GM18861 (cell line): ENCODE results near the gene SIPA1L3.

ENCODE experiments used
- ATAC-seq: cut with Tn5 transposase; IDR thresholded peaks from one replicate; pipeline ENCODE4 v1.9.1; 2021; ENCODE audit not compliant: unreplicated experiment

Gene SIPA1L3

DNA sequence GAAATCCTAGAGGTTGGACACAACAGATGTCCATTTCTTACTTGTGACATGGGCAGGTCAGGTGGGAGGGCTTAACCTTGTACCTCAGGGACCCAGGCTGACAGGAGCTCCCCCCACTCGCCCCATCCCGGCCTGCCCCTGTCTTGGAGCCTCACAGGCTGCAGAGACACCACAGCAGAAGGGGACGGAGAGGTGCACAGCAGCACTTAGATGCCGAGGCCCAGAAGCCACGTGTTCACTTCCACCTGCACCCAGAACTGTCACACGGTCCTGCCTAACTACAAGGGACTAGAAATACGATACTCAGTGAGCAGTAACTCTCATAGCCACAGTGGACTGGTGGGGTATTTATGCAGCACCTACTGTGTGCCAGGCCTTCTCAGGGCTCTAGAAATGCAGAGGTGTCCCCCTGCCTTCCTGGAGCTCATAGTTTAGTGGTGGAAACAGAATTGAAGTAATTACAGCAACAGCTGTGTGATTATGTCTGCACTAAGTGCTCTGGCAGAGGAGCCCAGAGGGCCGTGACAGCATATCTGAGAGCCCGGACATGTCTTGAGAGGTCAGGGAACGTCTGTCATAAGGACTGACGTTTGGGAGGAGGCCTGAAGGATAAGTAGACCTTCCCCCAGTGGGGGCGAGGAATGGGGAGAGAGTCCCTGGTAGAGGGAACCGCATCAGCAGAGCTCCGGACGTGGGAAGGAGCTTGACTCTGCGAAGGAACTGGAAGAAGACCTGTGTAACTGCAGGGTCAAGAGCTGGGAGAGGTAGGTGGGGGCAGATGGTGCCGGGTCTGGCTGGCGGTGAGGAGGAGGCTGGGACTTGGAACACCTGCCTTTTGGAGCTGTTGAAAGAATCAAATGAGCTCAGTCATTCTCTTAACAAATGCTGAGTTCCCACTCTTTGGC, 130.0 kb downstream of the SIPA1L3 start:
- ATAC-seq, result no peak

DNA sequence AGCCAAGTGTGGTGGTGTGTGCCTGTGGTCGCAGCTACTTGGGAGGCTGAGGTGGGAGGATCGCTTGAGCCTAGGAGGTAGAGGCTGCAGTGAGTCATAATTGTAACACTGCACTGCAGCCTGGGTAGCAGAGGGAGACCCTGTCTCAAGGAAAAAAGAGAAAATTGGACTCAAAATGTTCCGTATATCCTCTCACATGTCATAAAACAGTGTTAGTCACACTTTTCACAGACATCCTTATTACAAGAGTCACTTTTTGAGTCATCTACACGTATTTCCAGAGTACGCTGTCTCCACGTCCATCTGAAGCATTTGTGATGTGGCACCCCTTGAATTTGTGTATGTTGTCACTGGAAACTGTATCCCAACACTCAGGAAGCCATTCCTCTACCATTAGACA, 133.0 kb downstream of the SIPA1L3 start:
- ATAC-seq, result no peak

DNA sequence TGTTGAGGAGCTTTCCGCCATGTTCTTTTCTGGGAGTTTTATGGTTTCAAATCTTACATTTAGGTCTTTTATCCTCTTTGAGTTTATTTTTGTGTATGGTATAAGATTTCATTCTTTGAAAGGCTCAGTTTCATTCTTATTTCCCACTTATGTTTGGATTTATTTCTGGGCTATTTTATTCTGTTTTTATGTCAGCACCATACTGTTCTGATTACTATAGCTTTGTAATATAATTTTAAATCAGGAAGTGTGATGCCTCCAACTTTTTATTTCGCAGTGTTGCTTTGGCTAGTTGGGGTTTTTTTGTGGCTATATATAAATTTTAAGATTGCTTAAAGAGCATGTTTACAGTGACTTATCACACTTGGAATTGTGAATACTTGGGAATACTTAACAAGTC, 135.1 kb downstream of the SIPA1L3 start:
- ATAC-seq, result no peak

DNA sequence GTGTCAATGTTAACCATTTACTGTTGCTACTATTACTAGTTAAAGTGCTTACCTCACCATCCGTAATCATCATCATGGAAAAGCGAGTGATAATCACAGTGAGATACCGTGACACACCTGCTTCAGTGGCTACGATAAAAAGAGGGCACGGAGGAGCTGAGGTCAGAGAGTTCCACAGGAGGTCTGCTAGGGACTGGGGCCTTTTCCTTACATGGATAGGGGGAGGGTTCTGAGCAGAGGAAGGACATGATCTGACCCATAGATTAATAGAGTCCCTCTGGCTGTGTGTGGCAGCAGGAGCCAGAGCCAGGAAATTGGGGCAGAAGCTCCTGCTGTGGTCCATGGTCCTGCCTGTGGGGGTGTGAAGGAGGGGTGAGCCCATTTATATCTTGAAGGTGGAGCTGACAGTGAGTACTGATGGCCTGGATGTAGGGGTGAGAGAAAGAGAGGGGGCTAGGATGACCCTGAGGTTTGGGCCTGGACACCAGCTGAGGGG, 136.7 kb downstream of the SIPA1L3 start:
- ATAC-seq, result no peak

DNA sequence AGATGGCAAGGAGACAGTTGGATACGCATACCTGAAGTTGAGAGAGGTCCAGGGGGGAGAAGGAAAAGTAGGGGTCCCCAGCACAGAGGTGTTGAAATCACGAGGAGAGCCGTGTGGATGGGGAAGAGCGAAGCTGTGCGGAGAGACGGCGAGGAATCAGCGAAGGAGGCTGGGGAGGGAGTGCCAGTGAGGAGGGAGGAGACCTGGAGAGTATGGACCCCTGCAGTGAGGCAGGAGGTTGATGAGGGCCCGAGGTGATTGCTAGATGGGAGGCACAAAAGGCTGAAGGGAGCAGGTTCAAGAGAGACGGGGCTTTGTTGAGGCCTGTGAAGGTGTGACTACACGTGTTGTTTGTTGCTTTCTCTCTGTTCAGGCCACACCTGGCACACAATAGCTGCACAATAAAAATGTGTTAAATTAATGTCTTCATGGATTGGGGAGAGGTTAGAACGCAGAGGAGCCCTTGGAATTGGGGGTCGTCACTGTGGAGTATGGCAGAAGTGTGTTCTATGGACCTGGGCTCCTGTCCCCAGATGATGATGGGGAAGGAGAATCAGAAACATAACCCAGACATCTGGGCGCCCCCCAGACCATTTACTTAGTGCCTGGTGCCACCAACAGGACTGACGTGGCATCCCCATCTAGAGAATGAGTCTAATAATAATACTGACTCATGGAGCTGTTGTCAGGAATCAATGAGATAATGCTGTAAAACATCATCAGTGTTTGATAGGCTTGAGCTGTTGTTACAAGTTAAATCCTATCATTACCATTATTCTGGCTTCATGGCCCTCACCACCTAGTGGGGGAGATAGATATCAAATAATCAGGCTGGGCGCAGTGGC, 137.5 kb downstream of the SIPA1L3 start:
- ATAC-seq, result no peak

DNA sequence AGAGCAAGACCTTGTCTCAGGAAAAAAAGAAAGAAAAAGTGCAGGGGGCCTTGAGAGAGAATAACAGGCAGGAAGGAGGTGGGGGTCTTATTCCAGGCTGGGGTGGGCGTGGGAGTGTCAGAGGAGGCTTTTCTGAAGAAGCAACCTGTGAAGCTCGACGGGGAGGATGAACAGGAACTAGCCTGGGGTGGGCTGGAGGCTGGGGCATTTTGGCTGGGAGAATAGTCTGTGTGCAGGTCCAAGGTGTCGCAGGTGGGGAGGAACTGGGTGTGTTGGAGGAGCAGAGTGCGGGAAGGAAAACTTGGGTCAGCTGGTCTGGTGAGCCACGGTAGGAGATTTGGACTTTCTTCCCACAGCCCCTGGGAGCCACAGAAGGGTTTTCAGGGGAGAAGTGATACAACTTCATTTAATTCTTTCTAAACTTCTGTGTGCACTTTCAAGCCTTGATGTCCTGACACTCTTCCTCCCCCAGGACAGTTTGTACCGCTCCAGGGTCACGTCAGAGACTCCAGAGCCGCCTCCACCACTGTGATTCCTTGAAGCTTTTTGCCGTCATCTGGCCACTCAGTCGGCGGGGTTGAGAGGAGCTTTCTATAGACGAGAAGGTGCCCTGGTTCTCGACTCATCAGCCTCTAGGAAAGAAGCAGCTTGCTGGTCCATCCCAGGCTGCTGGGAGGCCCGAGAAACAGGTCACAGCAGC, 138.7 kb downstream of the SIPA1L3 start:
- no peak for ATAC-seq

DNA sequence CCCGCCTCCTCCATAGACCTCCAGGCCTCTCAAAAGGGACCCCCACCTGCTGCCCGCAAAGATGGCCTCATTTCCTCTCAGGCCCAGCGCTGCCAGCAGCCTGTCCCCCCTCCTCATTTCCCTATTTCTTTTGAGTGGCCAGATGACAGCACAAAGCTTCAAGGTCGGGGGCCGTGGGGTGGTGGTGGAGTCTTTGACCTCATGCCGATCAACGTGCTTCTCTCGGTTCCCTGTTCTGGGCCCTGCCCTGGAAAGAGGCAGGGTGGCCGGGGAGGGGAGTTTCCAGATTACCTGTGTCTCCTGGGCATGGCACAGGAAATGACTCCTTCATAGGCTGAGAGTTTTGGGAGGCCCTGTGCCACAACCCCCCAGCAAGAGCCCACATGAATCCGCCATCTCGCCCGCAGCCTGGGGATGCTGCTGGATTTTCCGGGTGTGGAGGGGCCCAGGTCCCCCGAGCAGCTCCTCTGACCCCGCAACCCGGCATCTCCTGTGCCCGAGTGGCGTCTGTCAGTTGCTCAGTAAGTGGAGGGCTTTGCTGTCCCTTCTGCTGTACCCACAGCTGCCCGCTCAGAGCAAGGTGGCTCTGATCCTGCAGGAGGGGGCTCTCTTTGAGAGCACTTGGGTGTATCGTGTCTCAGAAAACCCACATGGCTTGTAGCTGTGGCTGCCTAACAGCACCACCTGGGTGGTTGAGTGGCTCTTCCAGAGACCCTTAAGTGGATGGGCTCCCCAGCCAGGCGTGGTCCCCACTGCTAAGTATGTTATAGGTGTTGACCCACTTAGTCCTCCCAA, 139.4 kb downstream of the SIPA1L3 start:
- ATAC-seq, result no peak

DNA sequence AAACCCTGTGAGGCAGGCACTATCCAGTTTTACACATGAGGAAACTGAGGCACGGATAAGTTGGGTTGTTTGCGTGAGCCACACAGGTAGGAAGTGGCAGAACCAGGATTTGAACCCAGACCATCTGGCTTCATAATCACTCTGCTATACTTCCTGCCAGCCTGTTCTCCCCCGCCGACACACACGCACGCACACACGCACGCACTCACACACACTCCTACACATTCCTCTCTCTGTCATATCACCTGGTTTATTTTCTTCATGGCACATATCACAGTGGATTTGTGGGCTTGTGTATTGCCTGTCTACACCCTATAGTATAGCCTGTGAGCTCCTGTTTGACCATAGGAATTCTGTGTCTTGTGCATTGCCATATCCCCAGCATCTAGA, 140.0 kb downstream of the SIPA1L3 start:
- ATAC-seq, result no peak

DNA sequence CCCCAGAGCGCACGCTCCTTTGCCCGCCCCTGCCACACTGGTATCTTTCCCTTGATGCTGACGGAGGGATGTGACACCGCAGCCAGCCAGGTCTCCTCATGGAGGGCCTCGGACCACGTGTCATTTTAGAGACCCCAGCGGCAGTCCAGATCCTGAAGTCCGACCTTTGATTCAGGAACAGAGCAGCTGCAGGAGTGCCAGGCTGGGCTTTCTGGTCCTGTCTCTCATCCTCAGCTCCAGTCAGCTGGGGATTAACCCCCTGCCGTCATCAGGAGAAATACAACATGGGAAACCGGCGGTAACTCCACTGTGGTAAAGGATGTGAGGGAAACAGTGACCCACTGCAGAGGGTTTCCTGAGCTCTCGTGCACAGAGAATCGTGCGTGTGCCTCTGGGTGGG, 140.6 kb downstream of the SIPA1L3 start:
- ATAC-seq, result no peak

DNA sequence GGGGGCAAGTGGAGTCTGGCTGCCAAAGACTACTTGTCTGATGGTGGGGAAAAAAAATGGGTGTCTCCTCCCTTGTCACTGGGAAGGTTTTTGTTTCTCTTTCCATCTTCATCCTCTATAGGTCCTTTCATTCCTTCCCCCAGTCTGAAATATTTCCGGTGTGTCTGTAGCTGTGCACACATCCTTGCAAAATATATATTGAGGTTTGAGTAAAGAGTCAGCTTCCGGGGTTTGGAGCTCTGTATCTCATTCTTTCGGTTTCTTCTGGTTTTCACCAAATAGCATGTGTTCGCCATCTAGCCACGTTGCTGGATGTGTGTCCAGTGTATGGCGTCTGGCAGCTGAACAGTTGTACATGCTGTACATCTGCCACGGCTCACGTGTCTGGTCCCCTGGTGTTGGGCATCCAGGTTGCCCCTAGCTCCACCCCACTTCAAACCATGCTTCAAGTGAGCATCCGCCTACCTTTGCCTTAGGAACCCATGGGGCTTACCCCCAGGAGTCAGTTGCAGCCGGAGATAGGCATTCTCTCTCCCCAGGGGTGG, 142.2 kb downstream of the SIPA1L3 start:
- peak; percentile 35 for ATAC-seq

DNA sequence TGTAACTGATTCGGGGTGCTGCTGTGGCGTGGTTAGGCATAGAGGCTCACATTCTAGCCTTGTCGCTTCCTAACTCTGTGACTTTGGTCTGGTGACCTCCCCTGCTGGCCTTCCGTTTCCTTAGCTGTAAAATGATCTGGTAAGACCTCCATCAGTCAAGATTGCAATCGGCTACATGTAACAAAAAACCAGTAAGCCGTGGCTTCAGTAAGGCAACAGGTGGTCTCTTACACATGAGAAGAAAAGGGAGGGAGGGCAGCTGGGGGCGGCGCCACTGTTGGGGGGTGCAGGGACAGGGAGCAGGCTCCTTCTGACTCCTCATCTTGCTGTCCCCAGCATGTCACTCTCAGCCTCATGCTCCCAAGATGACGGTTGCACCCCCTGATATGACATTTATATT, 148.0 kb downstream of the SIPA1L3 start:
- ATAC-seq, result no peak

DNA sequence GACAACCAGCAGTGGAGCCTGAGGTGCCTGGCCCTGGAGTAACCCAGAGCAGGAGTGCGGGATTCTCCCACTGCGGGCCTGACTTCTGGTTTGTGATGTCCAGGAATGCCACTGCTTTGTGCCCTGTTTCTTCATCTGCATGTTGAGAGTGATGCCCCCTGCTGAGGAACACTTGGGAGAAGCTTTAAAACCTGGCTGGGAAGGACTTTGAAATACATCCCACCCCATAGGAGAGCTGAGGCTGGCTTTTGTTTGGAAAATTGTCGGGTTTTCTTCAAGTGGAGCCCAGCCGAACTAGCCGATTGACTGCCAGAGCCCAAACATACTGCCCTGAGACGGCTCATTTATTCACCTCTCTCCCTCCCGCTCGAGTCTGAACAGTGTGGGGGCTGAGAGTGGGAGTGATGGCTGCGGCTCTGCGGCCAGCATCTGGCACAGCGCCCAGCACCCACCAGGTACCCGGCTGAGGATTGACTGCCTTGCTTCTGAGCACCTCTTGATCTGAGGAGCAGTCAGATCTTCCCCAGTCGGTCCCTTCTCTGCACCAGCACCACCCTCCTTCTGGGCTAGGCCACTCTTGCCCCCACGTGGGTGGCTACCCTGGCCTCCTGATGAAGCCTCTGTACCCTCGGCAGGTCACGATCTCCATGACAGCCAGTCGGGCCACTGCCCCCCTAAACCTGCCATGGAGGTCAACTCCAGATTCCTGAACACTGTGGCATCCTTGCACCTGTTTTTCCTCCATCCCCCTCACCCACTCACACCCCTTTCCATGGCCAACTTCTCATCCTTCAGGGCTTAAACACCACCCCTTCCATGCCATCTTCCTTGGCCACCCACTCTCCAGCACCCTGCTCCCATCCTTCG, 148.9 kb downstream of the SIPA1L3 start:
- no peak for ATAC-seq

DNA sequence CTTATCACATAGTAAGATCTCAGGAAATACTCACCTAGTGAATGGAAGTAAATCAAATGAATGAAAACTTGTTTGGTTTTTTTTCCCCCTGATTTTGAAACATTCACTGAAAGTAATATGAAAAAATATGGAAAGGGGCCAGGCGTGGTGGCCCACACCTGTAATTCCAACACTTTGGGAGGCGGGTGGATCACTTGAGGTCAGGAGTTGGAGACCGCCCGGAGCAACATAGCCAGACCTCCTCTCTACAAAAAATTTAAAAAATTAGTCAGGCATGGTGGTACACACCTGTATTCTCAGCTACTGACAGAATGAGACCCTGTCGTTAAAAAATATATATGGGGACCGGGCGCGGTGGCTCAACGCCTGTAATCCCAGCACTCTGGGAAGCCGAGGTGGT, 149.6 kb downstream of the SIPA1L3 start:
- no peak for ATAC-seq

DNA sequence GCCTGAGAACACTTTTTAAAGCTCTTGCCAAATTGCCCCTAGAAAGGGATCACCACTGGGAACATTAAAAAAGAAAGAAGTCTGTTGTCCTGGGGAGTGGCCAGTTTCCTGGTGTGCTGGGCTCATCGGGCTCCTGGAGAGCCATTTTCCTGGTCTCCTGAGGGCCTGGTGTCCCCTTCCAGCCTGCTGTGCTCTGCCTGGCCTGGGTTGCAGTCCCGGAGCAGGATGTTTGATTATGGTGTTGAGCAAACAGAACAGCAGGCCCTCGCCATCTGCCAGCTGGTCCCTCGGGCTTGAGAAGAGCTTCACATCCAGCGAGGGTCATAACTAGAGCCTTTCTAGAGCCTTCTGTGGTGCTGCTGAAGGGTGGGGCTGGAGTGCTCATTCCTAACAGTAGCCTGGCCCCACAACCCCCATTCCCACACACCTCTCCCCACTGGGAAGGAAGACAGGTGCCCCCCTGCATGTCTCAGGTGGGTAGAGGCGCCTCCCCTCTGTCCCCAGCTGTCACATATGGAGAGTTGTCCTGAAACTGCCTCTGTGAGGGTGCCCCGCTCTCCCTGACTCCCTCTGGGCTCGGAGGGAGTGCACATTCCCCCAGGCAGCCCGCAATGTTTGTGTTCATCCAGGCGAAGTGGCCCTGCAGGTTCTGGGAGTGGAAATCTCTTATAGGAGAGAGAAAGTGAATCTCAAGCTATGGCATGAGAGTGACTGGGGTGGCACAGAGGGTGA, 151.1 kb downstream of the SIPA1L3 start:
- no peak for ATAC-seq

DNA sequence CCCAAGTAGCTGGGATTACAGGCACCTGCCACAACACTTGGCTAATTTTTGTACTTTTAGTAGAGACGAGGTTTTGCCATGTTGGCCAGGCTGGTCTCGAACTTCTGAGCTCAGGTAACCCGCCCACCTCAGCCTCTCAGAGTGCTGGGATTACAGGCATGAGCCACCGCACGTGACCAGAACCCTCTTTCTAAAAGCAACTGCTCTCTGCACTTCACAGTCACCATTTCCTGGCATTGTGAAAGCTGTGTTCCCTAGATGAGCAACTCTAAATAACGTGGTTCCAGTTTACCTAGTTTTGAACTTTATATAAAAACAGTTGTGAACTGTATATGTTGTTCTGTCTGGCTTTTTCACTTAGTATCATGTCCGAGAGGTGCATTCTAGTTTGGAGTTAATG, 152.9 kb downstream of the SIPA1L3 start:
- no peak for ATAC-seq

DNA sequence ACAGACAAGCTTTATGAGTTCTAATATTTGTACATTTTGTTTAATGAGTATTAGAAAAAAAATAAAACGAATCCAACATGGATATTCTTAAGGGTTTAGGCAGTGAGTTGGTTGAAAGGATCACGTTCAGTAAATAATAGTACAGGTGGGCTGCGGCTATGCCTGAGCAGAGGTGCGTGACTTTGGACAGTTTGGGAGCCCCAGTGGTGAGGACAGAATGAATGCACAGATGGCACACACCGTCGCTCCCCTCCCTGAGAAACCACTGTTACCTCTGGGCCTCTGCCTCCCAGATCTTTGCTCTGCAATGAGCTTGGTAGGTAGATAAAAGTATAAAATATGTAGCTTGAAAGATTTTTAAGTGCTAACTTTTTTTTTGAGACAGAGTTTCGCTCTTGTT, 153.3 kb downstream of the SIPA1L3 start:
- ATAC-seq, result no peak

DNA sequence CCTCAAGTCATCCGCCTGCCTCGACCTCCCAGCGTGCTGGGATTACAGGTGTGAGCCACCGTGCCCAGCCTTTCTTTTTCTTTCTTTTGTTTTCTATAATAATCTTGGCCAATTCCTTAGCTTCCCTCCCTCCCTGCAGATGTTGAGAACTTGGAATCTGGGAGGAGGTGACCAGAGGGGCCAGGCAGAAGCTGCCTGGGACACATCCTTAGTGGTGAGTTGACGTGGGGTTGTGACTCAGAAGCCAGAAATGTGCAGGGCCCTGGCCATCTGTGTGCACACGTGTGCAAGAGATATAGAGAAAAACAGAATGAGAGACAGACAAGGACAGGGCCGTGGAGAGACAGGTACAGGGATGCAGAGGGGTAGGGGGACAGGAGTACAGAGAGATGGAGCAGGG, 154.3 kb downstream of the SIPA1L3 start:
- ATAC-seq, result no peak

DNA sequence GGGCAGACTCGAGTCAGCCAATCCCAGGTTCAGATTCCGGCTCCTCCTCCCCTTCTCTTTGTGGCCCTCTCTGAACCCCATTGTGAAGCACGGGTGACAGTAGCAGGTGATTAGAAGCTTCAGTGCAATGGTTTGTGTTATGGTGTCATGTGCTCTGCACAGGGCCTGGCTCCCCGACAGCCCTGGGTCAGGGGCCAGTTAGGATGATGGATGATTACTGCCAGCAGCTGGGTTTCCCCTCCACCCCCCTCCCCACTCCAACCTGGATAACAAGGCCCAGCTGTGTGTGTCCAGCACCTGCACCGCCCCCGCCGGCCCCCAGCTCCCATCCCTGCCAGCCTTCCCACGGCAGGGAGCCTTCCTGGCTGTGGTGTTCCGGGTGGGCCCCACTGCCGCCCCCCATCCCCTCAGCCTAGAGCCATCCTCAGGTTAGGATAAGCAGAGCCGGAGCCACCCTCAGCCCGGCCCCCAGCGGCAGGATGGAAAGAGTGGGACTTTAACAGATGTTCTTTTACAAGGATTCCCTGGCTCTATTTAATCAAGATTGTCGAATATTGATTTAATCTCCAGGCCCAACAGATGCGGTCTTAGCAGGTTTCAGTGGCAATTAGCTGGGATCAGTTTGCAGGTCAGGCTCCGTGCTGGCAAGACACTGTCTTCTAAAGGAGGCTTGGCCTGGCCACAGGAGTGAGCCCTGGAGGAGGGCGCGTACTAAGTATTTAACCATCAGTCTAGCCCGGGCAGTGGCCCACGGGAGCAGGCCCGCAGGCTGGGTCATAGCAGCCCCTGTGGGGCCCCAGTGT, 156.2 kb downstream of the SIPA1L3 start:
- no peak for ATAC-seq
